NCI-H1930 (cell line): ENCODE data around the gene MIPEP.
A peak's percentile ranks its signal among the peaks of the same experiment; 100 is the strongest.
"Not testable (repeated sequence)": the region's sequence is repeated elsewhere in the genome, so short reads cannot be mapped to it uniquely, and the experiment has no call there.

Source experiments
- DNase-seq, 2 experiments: peaks; one replicate each; lab custom pipeline; 2025; lab: John Stamatoyannopoulos, UW

MIPEP gene

GRCh38 chr13:23749288-23749873 is 139.8 kb downstream of the MIPEP start:
- no peak for DNase-seq

- DNase-seq, result no peak
Observed at GRCh38 chr13:23748109-23748990, 140.8 kb downstream of the MIPEP start.

GRCh38 chr13:23746141-23746540 is 143.1 kb downstream of the MIPEP start:
- not testable (repeated sequence) for DNase-seq

GRCh38 chr13:23744315-23744714 is 144.9 kb downstream of the MIPEP start:
- DNase-seq, result no peak

- DNase-seq, result peak; percentile 58 to 78
Observed at GRCh38 chr13:23743278-23744076, 145.7 kb downstream of the MIPEP start.

- DNase-seq, result no peak
Observed at GRCh38 chr13:23741879-23742510, 147.2 kb downstream of the MIPEP start.

GRCh38 chr13:23740002-23740401 is 149.2 kb downstream of the MIPEP start:
- no peak for DNase-seq

- DNase-seq, result no peak
Observed at GRCh38 chr13:23739596-23739995, 149.6 kb downstream of the MIPEP start.

GRCh38 chr13:23736541-23736940 is 152.7 kb downstream of the MIPEP start:
- DNase-seq, result no peak

GRCh38 chr13:23735329-23735728 is 153.9 kb downstream of the MIPEP start:
- DNase-seq, result no peak

- no peak for DNase-seq
Observed at GRCh38 chr13:23731709-23732108, 157.5 kb downstream of the MIPEP start.

- DNase-seq, result no peak
Observed at GRCh38 chr13:23730251-23730650, 158.9 kb downstream of the MIPEP start.

- DNase-seq, result no peak
Observed at GRCh38 chr13:23729531-23729930, 159.7 kb downstream of the MIPEP start.

- no peak for DNase-seq
Observed at GRCh38 chr13:23728807-23729206, 160.4 kb downstream of the MIPEP start.

GRCh38 chr13:23725922-23726321 is 163.3 kb downstream of the MIPEP start:
- DNase-seq, result no peak

- DNase-seq, result no peak
Observed at GRCh38 chr13:23724196-23724970, 164.8 kb downstream of the MIPEP start.

GRCh38 chr13:23723471-23723870 is 165.7 kb downstream of the MIPEP start:
- no peak for DNase-seq

GRCh38 chr13:23722726-23723453 is 166.3 kb downstream of the MIPEP start:
- DNase-seq, result no peak

- no peak for DNase-seq
Observed at GRCh38 chr13:23718996-23719395, 170.2 kb downstream of the MIPEP start.

- no peak for DNase-seq
Observed at GRCh38 chr13:23716401-23716800, 172.8 kb downstream of the MIPEP start.

- DNase-seq, result peak in 1 of 2 experiments; percentile 16
Observed at GRCh38 chr13:23715762-23716235, 173.4 kb downstream of the MIPEP start.
